ENCODE data around the gene DNAAF5.

The DNAAF5 gene

GRCh38 chr7:707296-708000 is 19.1 kb upstream of the DNAAF5 start:
- DNase-seq (ENCODE audit: low read depth in 2 of 2), result no peak

DNA sequence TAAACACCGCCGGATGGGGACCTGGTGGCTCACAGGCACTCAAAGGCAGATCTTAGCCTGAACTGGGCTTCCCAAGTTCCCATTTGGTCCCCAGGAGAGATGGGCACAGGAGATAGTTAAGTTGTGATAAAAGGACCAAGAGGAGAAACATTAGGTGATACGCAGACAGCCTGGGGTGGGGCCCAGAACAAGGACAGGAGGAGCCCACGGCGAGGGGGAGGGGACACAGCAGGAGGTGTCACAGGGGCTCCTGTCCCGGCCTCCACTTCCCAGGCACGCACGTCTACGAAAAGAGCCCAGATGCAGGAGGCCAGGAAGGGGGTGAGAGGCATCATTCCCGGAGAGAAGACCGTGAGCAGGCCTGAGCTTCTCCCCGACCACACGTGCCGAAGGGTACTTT is 16.3 kb upstream of the DNAAF5 start:
- DNase-seq (ENCODE audit: low read depth in 2 of 2), result no peak

DNA sequence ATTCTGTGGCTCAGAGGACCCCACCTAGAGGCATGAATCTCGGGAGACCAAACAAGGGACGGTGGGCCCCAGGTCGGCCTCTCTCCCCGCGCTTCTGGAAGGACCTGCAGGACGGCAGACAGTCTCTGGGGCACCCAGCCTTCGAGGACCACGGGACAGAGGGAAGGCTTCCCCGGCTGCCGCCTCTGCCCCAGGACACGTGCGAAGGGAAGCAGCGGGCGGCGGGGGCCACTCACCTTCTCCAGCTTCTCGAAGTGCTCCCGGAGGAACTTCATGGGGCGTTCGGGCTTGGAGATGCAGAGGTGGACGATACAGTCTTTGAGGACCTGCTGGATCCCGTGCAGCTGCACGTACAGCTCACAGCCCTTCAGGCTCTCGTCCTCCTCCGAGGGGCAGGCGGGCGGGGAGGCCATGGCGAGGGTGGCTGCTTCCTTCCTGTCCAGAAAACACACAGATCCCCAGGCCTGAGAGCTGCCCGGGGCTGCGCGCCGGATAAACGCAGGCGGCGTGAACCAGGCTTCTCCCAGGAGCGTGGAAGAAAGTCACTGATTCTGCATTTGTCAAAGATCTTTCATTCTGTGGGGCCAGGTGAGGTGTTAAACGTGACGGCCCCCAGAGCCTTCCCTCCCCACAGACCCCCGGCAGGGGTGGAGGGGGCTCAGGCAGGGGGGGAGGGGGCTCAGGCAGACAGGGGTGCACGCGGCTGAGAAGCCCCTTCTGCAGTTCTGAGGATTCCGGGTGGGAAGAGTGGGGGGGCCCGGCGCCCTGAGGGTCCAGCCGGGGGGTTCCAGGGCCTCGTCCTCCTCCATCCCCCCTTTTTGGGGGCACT is 15.2 kb upstream of the DNAAF5 start:
- no peak for DNase-seq (ENCODE audit: low read depth in 2 of 2)

- no peak for DNase-seq (ENCODE audit: low read depth in 2 of 2)
These were observed 14.5 kb upstream of the DNAAF5 start for GRCh38 chr7:711922-712380.

DNA sequence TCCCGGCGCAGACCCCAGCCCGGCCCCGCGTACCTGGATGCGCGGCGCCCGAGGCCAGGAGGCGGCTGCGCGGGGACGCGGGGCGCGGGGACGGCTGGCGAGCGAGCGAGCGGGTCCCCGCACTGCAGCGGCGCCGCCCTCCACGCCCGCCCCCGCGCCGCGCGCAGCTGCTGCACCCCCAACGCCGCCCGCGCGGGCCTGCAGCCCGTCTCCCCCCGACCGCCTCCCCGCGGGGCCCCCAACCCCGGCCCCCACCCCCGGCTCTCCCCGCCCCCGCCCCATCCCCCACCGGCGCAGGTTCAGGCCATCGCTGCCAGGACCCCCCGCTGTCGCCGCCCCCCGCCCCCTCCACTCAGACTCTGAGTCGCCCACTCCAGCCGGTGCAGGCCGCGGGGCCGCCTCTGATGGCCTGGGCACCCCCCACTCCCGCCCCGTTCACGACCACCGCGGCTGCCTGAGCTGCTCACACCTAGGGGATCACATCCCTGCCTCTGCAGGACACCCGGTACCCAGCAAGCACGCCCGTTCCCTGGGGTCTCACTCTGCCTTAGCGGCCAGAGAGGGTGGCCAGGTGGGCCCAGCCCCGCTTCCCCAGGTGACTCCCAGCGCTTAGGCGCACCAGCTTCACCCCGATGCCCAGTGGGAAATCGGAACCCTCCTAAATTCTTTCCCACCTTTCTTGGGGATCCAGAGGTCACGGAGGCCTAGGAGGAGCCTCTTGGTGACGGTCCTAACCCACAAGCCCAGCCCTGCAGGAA is 13.9 kb upstream of the DNAAF5 start:
- DNase-seq (ENCODE audit: low read depth in 2 of 2), result no peak

GRCh38 chr7:713139-713457 is 13.4 kb upstream of the DNAAF5 start:
- DNase-seq (ENCODE audit: low read depth in 2 of 2), result no peak

GRCh38 chr7:713488-714230 is 12.8 kb upstream of the DNAAF5 start:
- no peak for DNase-seq (ENCODE audit: low read depth in 2 of 2)

GRCh38 chr7:714251-714671 is 12.2 kb upstream of the DNAAF5 start:
- DNase-seq (ENCODE audit: low read depth in 2 of 2), result no peak

DNA sequence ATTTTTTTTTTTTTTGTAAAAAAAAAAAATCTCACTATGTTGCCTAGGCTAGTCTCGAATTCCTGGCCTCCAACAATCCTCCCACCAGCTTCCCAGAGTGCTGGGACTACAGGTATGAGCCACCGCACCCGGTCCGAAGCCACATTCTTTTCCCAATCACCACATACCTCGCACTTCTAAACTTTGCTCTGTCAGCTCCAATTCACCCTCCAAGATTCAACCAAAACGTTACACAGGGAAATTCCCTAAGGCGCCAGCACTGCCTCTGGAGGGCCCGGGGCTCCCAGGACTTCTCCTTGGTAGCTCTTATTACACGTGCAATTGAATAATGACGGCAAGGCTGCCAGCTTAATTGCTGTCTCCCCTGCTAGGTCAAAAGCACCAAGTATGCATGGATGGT is 10.3 kb upstream of the DNAAF5 start:
- no peak for DNase-seq (ENCODE audit: low read depth in 2 of 2)

DNA sequence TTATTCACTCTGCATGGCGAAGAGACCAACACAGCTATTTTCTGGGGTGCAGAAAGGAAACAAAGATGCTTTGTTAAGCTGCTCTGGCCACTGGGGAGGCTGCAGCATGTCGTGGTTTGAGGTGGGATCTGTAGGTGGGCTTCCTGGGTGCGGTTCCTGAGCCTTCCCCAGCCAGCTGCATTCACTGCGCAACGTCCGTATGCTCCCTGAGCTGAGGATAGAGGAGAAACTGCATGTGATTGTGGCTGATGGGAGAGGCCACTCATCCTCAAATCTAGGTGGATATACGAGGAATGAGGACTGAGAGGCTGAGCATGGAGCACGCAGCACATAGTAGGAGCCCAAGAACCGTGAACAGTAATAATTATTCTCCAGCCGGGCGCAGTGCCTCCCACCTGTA is 9.9 kb upstream of the DNAAF5 start:
- no peak for DNase-seq (ENCODE audit: low read depth in 2 of 2)

- no peak for DNase-seq (ENCODE audit: low read depth in 2 of 2)
These were observed 4.8 kb upstream of the DNAAF5 start for GRCh38 chr7:721619-722248.

DNA sequence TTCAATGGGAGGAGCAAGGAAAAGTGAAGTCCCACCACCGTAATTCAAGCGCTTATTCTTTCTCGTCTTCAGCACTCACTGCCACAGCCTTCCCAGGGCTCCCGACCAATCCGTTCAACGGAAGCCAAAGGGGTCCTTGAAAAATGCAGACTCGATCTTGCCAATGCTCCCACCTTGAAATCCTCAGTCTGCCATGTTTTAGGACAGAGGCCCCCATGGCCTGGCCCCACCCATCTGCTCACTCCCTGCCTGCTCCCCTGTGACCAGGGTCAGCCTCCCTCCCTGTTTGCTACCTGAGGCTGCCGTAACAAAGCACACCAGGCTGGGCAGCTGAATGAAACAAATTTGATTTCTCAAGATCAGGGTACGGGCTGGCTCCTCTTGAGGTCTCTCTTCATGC is 3.0 kb upstream of the DNAAF5 start:
- DNase-seq (ENCODE audit: low read depth in 2 of 2), result no peak

DNA sequence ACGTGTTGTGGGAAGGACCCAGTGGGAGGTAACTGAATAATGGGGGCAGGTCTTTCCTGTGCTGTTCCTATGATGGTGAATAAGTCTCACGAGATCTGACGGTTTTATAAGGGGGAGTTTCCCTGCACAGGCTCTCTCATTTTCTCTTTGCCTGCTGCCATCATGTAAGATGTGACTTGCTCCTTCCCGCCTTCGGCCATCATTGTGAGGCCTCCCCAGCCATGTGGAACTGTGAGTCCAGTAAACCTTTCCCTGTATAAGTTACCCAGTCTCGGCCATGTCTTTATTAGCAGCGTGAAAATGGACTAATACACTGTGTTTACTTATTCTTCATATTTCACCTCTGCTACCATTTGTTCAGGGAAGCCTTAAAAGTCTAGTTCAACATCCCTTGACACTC is 2.2 kb upstream of the DNAAF5 start:
- DNase-seq (ENCODE audit: low read depth in 2 of 2), result no peak

- DNase-seq (ENCODE audit: low read depth in 2 of 2), result no peak
These were observed 1.1 kb upstream of the DNAAF5 start for GRCh38 chr7:725223-726005.

DNA sequence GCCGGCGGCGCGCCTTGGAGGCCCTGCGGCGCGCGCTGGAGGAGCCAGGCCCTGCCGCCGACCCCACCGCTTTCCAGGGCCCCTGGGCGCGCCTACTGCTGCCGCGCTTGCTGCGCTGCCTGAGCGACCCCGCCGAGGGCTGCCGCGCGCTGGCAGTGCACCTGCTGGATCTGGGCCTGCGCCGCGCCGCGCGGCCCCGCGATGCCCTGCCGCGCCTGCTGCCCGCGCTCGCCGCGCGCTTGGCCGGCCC is 280 bp downstream of the DNAAF5 start:
- DNase-seq (ENCODE audit: low read depth in 2 of 2), result no peak

- peak; percentile 21 to 39 for DNase-seq (ENCODE audit: low read depth in 2 of 2)
These were observed 756 bp downstream of the DNAAF5 start, which contains the start of gene PRKAR1B for GRCh38 chr7:727104-727805. Gene PRKAR1B, minus strand, starts transcription at chr7:727281. Its CDS starts 15,776 bp downstream, at chr7:711505.

- no peak for DNase-seq (ENCODE audit: low read depth in 2 of 2)
These were observed 1.4 kb downstream of the DNAAF5 start for GRCh38 chr7:727806-728460.

GRCh38 chr7:728602-729001 is 2.1 kb downstream of the DNAAF5 start:
- no peak for DNase-seq (ENCODE audit: low read depth in 2 of 2)

DNA sequence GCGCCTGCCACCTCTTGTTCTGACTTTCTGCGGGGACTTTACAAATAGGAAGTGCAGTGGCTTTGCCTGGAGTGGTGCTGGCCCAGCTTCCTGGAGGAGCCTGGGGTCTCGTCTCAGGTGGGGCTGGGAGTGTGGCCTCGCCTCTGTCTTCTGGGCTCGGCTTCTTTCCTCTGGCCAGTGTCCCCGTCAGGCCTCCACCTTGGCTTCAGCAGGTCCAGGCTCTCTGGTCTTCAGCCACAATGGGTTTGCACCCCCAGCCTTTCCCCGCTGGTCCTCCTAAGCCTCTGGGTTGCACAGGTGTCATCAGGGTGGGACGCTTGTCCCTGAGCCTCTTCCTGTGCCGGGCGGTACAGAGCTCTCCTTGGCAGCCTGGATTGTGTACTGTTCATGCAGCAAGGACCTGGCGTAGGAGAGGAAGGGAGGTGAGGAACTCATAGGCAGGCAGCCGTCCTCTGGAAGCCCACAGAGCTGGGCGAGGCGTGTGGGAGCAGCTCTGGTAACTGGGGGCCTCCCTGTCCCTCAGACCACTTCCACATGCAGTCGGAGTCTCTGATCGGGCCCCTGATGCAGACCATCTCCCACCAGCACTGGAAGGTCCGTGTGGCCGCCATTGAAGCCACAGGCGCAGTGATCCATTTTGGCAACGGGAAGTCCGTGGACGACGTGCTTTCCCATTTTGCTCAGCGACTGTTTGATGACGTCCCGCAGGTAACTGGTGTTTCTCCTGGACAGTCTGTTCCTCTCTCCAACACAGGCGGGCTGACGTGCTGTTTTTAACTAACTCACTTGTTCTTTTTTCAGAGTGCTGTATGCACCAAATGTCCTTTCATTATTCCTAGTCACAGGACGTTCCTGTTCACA is 2.9 kb downstream of the DNAAF5 start:
- DNase-seq (ENCODE audit: low read depth in 2 of 2), result no peak
